GM12878 (cell line): Measurements from ENCODE around the gene HTR4.

Source experiments
- NRF1 ChIP-seq: conservative IDR thresholded peaks from 2 replicates; pipeline ENCODE4 v1.6.1; 2011; ENCODE audit warnings: mild to moderate bottlenecking, low read depth, low read length, improper control_type of control experiment
- SIN3A ChIP-seq: IDR thresholded peaks from 2 replicates; pipeline ENCODE4 v1.6.1; 2012; ENCODE audit warnings: low read depth, low read length, improper control_type of control experiment

DNA sequence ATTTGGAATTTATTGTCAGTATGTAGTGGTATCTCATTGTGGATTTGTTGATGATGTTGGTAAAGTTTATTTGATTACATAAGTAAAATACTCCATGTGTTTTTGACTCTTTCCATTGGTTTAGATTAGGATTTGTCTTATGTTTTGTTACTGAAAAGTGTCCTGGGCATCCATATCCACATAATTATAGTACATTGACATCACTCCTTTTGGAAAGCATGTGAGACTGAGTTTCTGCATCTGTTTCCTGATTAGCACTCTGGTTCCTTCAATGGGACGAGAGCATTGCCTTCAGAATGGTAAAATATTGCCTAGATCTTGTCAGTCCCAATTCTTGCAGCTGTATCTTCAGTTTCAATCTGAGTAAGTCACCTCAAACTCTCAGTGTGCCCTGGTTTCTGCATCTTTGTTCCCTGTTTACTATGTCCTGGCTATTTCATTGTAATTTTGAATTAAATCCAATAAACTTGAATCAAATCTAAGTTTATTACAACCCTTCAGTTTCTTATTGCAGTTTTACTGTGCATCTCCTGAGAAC is 142.4 kb downstream of the HTR4 start:
- TF ChIP-seq SIN3A (no peak), NRF1 (no peak)
